GM18907 (cell line): ENCODE data around the gene MMUT.
A peak's percentile ranks its signal among the peaks of the same experiment; 100 is the strongest.
"Not testable (repeated sequence)": the region's sequence is repeated elsewhere in the genome, so short reads cannot be mapped to it uniquely, and the experiment has no call there.

ENCODE experiments used
- ATAC-seq: cut with Tn5 transposase; IDR thresholded peaks from one replicate; pipeline ENCODE4 v1.9.1; 2021; ENCODE audit warnings: mild to moderate bottlenecking, moderate library complexity; ENCODE audit not compliant: unreplicated experiment

Gene MMUT

DNA sequence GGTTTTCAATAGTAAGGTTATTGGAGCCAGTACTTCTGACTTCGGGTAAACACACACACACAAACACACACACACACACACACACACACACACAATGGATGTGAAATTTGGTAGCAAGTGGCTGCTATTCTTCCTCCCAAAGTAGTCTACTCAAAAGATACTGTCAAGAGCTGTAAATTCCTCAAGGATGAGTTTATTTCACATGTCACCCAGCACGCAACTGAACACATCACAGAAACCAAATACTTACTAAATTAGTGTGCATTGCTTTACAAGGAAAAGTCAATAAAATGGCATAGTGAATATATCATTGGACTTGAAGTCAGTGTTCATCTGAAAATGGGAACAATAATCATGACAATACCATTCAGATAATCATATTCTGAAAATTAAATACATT is 32.9 kb downstream of the MMUT start:
- ATAC-seq, result no peak

DNA sequence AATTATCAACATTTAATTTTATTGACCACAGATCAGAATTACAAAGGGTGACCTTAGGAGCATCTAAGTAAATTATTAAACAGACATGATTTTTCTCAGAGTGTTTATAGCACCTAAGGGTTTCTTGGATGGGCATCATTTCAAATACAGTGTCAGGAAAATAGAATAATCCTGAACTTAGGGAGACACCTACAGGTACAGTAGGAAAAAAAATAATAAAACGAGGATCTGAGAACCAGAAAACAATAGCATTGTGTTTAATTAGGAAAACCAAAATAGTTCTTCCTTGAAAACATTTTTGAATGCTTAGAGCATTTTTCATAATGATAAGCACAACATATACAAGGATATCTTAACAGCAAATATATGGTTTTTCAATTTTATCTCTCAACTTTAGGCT is 39.2 kb downstream of the MMUT start:
- no peak for ATAC-seq

DNA sequence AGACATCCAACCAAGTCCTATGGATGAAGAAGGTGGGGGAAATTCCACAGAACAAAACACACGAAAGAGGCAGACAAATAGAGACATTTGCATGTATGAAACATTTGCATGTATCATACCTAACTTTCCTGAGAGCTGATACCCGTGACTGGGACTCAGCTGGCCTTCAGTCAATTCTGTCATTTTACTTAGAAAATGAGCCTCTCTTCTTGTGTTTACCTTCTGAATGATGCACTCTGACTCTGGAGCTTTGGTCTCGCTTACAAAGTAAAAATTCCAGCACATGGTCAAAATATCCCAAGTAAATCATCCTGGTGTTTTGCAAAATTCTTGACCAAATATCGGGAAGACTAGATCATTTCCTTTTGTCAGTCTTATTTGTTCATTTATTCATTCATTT is 46.9 kb downstream of the MMUT start:
- no peak for ATAC-seq

DNA sequence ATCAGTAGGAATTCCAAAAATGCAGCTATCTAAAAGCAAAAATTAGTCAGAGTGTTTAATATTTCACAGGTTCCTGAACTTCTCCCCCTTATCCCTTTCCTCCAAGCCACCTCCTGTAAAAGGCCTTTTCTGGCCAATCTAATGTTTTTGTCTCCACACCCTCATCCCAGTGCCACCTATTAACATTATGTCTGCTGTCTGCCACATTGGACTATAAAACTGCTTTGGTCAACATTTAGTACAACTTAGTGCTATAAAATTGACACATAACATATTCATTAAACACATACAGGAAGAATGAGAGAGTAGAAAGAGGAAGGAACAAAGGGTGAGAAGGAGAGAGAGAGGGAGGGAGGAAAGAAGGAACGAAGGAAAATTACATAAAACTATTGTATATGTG is 47.7 kb downstream of the MMUT start:
- no peak for ATAC-seq

DNA sequence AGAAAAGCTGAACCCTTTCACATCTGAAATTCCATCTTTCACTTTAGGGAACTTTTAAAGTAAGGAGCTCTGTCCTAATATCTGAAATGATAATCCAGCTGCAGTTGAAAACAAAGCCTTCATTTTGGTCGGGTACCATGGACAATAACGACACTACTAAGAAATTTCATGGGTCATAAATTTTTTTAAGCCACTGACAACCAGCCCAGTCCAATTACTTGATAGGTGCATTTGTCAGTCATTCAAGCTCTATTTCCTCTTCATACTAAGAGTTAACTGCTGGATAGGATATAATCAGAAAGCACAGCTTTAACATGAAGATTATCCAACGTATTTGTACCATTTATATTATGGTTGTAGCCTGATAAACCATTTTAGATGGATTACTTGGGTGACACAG is 52.5 kb downstream of the MMUT start:
- ATAC-seq, result no peak

DNA sequence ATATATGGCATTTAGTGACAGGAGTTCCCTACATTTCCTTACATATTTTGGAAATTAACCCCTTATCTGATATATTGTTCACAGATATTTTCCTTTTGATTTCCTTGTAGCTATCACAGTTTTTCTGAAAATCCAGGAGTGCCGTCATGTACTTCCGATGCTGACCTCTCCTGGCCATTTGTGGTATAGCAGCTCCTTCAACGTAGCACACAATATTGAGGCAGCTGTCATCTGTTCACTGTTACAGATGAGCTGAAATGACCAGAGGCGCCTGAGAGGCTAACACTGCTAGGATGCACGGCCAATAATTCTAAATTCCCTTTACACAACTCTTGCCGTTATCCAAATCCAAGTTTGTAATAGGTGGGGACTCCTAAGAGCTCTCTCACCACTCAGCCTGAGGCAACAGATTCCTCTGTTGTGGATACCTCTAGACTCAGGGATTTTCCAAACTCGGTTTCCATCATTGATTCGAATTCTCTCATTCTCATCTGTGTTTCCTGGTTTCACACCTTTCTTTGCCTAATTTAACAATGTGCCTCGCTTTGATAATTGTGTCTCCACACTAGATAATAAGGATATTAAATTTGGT is 53.0 kb downstream of the MMUT start:
- ATAC-seq, result peak; percentile 91

DNA sequence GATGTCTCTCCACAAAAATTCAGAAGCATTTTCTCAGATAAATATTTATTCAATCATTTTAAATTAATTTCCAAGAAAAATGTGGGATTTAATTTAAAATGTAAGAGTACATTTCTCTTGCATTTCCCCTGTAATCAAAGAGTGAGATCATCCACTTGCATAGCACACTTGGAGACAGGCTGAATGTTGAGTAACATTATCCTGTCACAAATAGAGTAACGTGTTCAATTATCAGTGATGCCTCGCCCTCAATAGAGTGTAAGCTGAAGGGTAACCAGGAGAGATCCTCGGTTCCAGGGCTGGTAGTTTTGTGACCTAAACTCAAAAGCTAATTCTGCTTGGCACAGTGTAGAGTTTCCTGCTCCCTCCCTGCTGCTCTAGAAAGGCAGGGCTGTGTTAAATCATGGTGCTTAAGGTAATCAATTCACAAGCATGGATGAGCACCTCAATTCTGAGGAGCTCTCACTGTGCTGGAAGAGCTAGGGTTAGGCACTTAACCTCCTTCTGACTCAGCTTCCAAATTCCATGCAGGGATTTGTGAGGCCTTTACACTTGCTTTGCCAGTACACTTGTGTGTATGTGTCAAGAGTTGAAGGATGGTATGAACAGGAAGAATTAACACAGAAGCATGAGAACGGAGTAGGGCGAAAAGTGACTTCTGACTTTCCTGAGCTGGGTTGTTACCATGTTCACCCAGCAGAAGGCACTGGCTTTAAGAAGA is 56.6 kb downstream of the MMUT start:
- no peak for ATAC-seq

DNA sequence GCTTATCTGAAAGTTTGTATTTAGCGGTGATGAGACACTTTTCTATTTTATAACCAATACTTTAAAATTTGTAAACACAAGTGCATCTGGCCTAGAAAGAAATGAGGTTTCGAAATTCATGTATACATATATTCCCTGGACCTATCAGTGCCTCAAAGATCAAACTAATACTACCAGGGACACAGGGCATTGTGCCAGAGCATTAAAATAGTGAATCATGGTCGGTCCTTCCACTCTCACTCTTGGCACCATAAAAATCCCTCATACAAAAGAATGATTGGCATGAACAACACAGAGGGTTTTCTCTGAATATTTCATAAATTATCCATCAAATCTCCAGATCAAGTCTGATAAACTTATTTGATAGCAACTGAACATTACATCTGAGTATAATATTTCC is 62.0 kb downstream of the MMUT start:
- ATAC-seq, result no peak

DNA sequence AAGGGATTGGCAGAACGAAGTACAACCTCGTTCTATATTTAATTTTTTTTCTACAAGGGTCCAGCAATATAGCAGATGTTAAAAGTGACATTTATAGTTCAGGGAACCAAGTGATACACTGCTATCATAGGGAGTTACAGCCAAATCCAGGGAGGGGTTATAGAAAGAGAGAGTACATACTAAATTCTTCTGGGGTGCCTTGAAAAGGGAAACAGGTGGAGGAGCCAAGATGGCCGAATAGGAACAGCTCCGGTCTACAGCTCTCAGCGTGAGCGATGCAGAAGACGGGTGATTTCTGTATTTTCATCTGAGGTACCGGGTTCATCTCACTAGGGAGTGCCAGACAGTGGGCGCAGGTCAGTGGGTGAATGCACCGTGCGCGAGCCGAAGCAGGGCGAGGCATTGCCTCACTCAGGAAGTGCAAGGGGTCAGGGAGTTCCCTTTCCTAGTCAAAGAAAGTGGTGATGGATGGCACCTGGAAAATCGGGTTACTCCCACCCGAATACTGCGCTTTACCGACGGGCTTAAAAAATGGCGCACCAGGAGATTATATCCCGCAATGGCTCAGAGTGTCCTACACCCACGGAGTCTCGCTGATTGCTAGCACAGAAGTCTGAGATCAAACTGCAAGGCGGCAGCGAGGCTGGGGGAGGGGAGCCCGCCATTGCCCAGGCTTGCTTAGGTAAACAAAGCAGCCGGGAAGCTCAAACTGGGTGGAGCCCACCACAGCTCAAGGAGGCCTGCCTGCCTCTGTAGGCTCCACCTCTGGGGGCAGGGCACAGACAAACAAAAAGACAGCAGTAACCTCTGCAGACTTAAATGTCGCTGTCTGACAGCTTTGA is 76.2 kb downstream of the MMUT start:
- ATAC-seq, result not testable (repeated sequence)

DNA sequence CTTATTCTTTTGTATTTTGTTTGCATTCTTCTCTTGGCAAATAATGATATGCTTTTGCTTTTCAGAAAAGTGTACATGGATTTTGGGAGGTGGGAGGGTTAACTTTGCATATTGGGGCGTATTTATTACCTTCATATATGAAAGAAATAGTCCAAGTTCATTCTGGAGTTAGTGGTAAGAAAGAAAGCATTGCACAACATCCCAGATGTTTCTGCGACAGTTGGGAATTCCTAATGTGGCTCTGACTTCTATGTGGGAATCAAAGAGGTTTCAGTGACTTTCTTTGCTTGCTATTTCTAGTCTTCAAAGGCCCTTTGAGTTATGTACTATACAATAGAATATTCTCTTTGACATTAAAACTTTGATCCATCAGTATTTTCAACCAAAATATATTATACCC is 78.1 kb downstream of the MMUT start:
- ATAC-seq, result no peak
